Measurements from ENCODE around the gene ADAMTS2.

Gene ADAMTS2

DNA sequence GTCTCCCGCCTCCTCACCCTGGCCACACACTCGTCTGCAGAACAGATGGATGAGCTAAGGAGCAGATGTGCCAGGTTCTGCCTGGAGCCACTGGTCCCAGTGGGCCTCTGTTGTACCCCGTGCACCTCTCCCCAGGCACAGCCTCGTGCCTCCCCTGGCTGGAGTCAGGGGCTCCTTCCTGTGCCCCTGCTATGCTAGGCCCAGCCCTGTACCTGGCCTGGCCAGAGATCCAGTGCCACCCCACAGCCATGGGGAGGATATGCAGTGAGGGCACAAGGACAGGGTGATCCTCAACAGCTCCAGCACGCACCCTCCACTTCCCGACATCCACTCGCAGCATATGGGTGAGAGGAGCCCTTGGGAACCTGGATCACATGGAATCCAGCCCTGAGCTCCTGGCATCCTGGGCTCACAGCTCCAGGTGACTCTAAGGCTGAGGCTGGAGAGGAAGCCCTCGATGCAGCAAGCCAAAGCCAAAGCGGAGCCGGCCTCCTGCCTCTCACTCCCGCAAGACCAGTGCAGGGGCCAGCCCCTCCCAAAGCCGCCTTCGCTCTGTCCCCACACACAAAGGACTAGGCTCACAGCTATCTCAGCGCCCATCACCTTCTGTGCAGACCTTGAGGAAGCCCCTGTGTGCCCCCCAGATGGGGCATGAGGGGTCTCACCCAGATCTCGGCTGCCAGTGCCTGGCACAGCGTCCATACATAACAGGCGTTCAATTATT is 23.7 kb upstream of the ADAMTS2 start:
- no peak overlapping the region for H3K27ac ChIP-seq

DNA sequence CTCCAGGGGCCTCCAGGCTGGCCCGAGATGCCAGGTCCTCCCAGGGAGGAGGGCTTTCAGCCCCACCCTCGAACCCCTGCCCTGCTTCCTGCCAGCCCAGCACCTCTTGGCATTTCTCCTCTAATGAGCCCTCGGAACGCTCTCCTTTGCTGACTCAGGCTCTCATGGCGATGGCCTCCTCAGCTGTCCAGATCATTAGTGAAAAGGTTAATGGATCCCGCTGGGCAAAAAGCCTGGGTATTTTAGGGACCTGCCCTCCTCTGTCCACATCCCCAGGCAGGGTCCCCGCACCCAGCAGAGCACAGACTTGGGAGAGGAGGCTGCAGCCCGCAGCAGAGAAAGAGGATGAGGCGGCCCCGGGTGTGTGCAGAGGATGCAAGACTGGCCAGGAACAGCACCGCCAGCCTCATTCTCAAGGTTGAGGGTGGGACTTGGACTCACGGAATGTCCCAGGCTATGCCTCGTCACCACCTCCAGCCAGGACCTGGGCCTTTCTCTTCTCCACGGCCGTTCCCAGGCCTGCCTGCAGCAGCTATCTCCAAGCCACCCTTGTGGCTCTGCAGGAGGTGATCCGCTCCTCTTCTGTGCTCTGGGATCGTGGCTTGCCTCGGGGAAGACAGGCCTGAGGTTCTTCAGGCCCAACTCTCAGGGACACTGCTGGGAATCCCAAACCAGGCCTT is 23.0 kb upstream of the ADAMTS2 start:
- H3K9me3 ChIP-seq (ENCODE audit: low read depth, low read length): no peaks in the 10 kb centered on the region
- no peak overlapping the region for H3K9ac ChIP-seq (ENCODE audit: insufficient read length)
- TF ChIP-seq EZH2 (IDR thresholded peaks at IDR 0.05) (no peak), FOXP2 (optimal IDR thresholded peaks at IDR 0.05; ENCODE audit: control extremely low read depth, extremely low read length, insufficient read depth) (no peak), POLR2AphosphoS5 (IDR thresholded peaks at IDR 0.05; ENCODE audit: borderline replicate concordance, low read depth, low read length) (no peak)
- H3K27ac ChIP-seq: no peak overlapping the region
- no peaks in the 10 kb centered on the region for H3K36me3 ChIP-seq (ENCODE audit: insufficient read depth, low read length)
- no peak overlapping the region for H3K4me3 ChIP-seq
- DNase-seq (ENCODE audit: low read depth, low spot score): no peak

More for the DNA sequence above, 23.7 kb upstream of the ADAMTS2 start:
- DNase-seq (ENCODE audit: low read depth, low spot score): no peak
- Histone ChIP-seq H3K36me3 (ENCODE audit: insufficient read depth, low read length) (no peaks in the 10 kb centered on the region), H3K9me3 (ENCODE audit: low read depth, low read length) (no peaks in the 10 kb centered on the region), H3K9ac (ENCODE audit: insufficient read length) (no peak overlapping the region), H3K4me3 (no peak overlapping the region)
- no peak for TF ChIP-seq POLR2AphosphoS5 (IDR thresholded peaks at IDR 0.05; ENCODE audit: borderline replicate concordance, low read depth, low read length)
- no peak for TF ChIP-seq FOXP2 (optimal IDR thresholded peaks at IDR 0.05; ENCODE audit: control extremely low read depth, extremely low read length, insufficient read depth)
- no peak for TF ChIP-seq EZH2 (IDR thresholded peaks at IDR 0.05)

DNA sequence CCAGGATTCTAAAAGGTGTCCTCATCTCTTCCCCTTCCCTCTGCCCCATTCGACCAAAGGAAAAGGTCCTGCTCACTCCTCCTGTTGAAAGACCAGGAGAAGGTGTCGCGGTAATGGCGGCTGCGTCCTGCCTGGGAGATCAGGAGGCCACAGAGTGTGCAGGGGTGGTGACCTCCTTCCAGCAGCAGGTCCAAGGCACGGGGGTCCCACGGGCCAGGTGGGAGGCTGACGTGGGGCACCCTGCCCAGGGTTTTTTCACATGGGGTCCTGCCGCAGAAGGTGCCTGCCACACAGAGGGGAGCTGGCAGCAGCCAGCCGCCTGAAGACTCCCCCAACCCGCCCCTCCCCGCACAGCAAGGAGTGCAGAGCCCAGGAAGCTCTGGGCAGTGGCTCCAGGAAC is 22.2 kb upstream of the ADAMTS2 start:
- Histone ChIP-seq H3K36me3 (ENCODE audit: insufficient read depth, low read length) (no peaks in the 10 kb centered on the region), H3K9ac (ENCODE audit: insufficient read length) (no peak overlapping the region), H3K27ac (no peak overlapping the region), H3K9me3 (ENCODE audit: low read depth, low read length) (no peaks in the 10 kb centered on the region), H3K4me3 (no peak overlapping the region)
- TF ChIP-seq FOXP2 (optimal IDR thresholded peaks at IDR 0.05; ENCODE audit: control extremely low read depth, extremely low read length, insufficient read depth): no peak
- no peak for TF ChIP-seq EZH2 (IDR thresholded peaks at IDR 0.05)
- no peak for TF ChIP-seq POLR2AphosphoS5 (IDR thresholded peaks at IDR 0.05; ENCODE audit: borderline replicate concordance, low read depth, low read length)
- DNase-seq (ENCODE audit: low read depth, low spot score): no peak

DNA sequence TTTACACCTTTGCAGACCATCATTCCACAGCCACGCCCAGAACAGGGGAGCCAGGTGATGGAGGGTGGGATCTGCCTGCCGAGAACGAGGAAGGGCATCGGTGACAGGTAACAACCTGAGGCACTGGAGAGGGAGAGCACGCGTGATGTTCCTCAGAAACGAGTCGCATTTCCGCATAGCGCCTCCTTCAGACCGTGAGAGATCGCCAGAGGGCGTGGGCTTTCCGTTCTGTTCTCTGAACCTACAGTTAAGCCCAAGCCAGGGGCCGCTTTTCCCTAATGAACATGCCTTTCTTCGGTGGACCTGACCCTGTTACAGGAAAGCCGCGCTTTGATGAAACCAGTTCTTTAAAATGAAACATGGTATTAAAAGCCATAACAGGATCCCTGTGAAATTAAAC is 17.1 kb upstream of the ADAMTS2 start:
- no peak for DNase-seq (ENCODE audit: low read depth, low spot score)
- H3K9ac ChIP-seq (ENCODE audit: insufficient read length): no peak overlapping the region
- TF ChIP-seq EZH2 (IDR thresholded peaks at IDR 0.05) (no peak), POLR2AphosphoS5 (IDR thresholded peaks at IDR 0.05; ENCODE audit: borderline replicate concordance, low read depth, low read length) (no peak), FOXP2 (optimal IDR thresholded peaks at IDR 0.05; ENCODE audit: control extremely low read depth, extremely low read length, insufficient read depth) (no peak)
- no peaks in the 10 kb centered on the region for H3K36me3 ChIP-seq (ENCODE audit: insufficient read depth, low read length)
- no peak overlapping the region for H3K4me3 ChIP-seq
- no peak overlapping the region for H3K27ac ChIP-seq
- no peaks in the 10 kb centered on the region for H3K9me3 ChIP-seq (ENCODE audit: low read depth, low read length)

DNA sequence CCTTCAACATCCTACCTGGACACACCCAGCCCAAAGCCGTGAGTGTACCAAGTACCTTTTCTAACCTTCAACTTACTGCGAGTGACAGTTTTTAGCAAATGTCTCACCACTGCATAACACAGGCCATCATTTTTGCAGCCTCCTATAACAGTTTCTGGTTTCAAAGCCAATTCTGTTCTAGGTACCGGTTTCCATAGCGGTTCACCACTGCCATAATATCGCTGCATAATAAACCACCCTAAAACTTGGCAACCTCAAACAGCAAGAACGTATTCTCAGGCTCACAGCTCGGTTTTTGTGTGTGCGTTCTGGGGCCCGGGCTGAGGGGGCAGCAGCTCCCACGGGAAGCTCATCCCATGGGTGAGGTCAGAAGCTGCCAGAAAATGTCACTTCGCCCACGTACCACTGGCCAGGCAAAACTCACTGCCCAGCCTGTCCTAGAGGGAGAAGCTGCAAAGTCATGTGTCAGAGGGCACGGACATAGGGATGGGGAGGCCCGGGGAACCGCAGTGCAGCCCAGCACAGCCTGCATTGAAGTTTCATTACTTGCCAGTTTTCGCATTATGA is 15.9 kb upstream of the ADAMTS2 start:
- Histone ChIP-seq H3K9me3 (ENCODE audit: low read depth, low read length) (no peaks in the 10 kb centered on the region), H3K9ac (ENCODE audit: insufficient read length) (no peak overlapping the region), H3K36me3 (ENCODE audit: insufficient read depth, low read length) (no peaks in the 10 kb centered on the region), H3K4me3 (no peak overlapping the region), H3K27ac (no peak overlapping the region)
- no peak for DNase-seq (ENCODE audit: low read depth, low spot score)
- no peak for TF ChIP-seq FOXP2 (optimal IDR thresholded peaks at IDR 0.05; ENCODE audit: control extremely low read depth, extremely low read length, insufficient read depth)
- TF ChIP-seq EZH2 (IDR thresholded peaks at IDR 0.05): no peak
- no peak for TF ChIP-seq POLR2AphosphoS5 (IDR thresholded peaks at IDR 0.05; ENCODE audit: borderline replicate concordance, low read depth, low read length)

DNA sequence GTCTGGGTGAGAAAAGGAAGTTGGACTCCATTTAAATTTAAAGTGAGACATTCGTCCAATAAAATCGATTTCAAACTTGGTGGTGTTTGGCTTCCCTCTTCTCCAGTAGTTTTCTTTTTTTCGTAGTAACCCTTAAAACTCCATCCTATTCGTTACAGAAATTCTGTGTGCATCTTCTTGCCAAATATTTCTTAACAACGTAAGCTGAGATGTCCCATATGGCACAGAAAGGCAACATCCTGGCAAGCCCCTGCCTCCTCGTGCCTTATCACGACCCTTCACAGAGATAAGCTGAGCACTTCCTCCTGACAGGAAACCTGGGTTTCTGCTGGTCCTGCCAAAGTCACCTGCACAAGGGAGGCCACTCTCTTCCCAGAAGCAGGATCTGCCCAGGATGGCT is 11.8 kb upstream of the ADAMTS2 start:
- H3K4me3 ChIP-seq: no peak overlapping the region
- no peak overlapping the region for H3K9ac ChIP-seq (ENCODE audit: insufficient read length)
- no peak for DNase-seq (ENCODE audit: low read depth, low spot score)
- H3K9me3 ChIP-seq (ENCODE audit: low read depth, low read length): no peaks in the 10 kb centered on the region
- no peak overlapping the region for H3K27ac ChIP-seq
- H3K36me3 ChIP-seq (ENCODE audit: insufficient read depth, low read length): no peaks in the 10 kb centered on the region
- no peak for TF ChIP-seq FOXP2 (optimal IDR thresholded peaks at IDR 0.05; ENCODE audit: control extremely low read depth, extremely low read length, insufficient read depth)

DNA sequence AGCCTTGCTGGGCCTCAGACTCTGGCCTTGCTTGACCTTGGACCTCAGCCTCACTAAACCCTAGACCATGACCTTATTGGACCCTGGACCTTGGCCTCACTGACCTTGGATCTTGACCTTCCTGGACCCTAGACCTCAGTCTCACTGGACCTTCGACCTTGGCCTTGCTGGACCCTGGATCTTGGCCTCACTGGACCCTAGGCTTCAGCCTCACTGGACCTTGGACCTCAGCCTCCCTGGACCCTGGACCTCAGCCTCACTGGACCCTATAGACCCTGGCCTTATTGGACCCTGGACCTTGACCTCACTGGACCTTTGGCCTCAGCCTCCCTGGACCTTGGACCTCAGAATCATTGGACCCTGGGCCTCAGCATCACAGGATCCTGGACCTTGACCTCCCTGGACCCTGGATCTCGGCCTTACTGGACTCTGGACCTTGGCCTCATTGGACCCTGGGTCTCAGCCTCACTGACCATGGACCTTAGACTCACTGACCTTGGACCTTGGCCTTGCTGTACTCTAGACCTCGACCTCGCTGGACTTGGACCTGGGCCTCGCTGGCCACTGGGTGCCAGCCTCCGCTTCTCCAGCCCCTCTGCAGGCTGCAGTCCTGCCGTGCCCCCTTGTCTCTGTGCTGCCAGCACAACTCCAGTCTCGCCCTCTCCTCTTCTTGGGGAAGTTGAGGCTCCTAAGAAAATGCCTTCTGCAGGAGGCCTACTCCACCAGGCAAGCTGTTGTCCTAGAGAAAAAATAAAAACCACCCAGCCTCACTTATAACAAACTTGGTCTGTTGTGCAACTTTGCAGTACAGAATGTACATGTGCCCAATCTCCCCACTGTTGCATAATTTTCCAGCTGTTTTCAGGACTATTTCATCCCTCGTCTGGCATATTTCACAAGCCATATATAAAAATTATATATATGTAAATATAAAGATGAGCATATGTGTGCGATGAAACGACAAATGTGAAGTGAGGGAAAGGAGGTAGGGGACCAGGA is 11.0 kb upstream of the ADAMTS2 start:
- TF ChIP-seq POLR2AphosphoS5 (IDR thresholded peaks at IDR 0.05; ENCODE audit: borderline replicate concordance, low read depth, low read length) (no peak), FOXP2 (optimal IDR thresholded peaks at IDR 0.05; ENCODE audit: control extremely low read depth, extremely low read length, insufficient read depth) (no peak), EZH2 (IDR thresholded peaks at IDR 0.05) (no peak)
- Histone ChIP-seq H3K27ac (no peak overlapping the region), H3K4me3 (no peak overlapping the region), H3K36me3 (ENCODE audit: insufficient read depth, low read length) (no peaks in the 10 kb centered on the region), H3K9me3 (ENCODE audit: low read depth, low read length) (no peaks in the 10 kb centered on the region), H3K9ac (ENCODE audit: insufficient read length) (no peak overlapping the region)
- DNase-seq (ENCODE audit: low read depth, low spot score): no peak
